ENCODE data around the gene TNN.

- TF ChIP-seq CTCF (IDR thresholded peaks at IDR 0.05; ENCODE audit: insufficient read depth, low read length) = no peak
- no peak for TF ChIP-seq POLR2AphosphoS5 (IDR thresholded peaks at IDR 0.05; ENCODE audit: low read depth)
- no peak for TF ChIP-seq GABPA (IDR thresholded peaks at IDR 0.05; ENCODE audit: low read depth)
- TF ChIP-seq REST (IDR thresholded peaks at IDR 0.05; ENCODE audit: insufficient replicate concordance, low read depth) = no peak
These were observed 95.3 kb downstream of the TNN start for GRCh38 chr1:175162955-175163354.

Measured in HL-60 (cell line).